GM12878 (cell line): ENCODE measurements around the gene GMDS. TPM values are rescaled to one million over a fixed set of nuclear protein-coding genes. Genes with fewer than 3 reads are reported as not detected.
A peak's percentile ranks its signal among the peaks of the same experiment; 100 is the strongest.

Experiments
- ATAC-seq: fragments of 200-7000 bp; cut with Tn5 transposase; 3 replicates; pipeline ENCODE4 v1.9.1; 2020; ENCODE audit warnings: mild to moderate bottlenecking, moderate library complexity
- BruUV-seq: library from RNA; stranded (reverse); fragments of 400-500 nt; replicated peaks from 2 replicates; lab custom pipeline; 2021; lab: Mats Ljungman, UMichigan
- CTCF ChIA-PET: fragments of 300-600 bp; sonication (Branson Sonifier 250); formaldehyde crosslinking; extraction: SDS; loops from one replicate; lab custom pipeline; 2021; ENCODE audit warnings: inconsistent platforms; lab: Yijun Ruan, JAX
- POLR2A ChIA-PET: fragments of 350-600 bp; formaldehyde crosslinking; extraction: SDS; loops from one replicate; lab custom pipeline; 2021; ENCODE audit warnings: inconsistent platforms; lab: Charles Lee
- RAD21 ChIA-PET: fragments of 300-600 bp; sonication (Branson Sonifier 250); formaldehyde crosslinking; loops from one replicate; lab custom pipeline; 2023; ENCODE audit warnings: antibody characterized with exemption; ENCODE audit not compliant: unreplicated experiment; lab: Charles Lee
- SMC1A ChIA-PET: fragments of 300-600 bp; sonication (Branson Sonifier 250); formaldehyde crosslinking; loops from one replicate; lab custom pipeline; 2023; ENCODE audit not compliant: unreplicated experiment, uncharacterized antibody; lab: Charles Lee
- DNase-seq: peaks from one replicate; pipeline ENCODE4 v3.0.0-alpha.2; 2011; ENCODE audit warnings: low read depth, low spot score
- FAIRE-seq: peaks from 3 replicates; lab custom pipeline; 2011; peaks lifted over from hg19 to GRCh38; lab: Jason Lieb, UNC
- H2AFZ ChIP-seq: 2 replicates; pipeline ENCODE4 v1.6.0; 2011; ENCODE audit warnings: low read depth, low read length, control low read depth; ENCODE audit not compliant: control insufficient read depth
- H3K27ac ChIP-seq: 2 replicates; pipeline ENCODE4 v1.5.1; 2011; ENCODE audit warnings: control low read depth; ENCODE audit not compliant: control insufficient read depth, insufficient read depth
- H3K27me3 ChIP-seq, 2 experiments: replicated peaks in 1 of 2; 2 replicates each; pipeline versions ENCODE4 v1.6.0 to v1.6.1; 2011; ENCODE audit warnings: low read length in 1 of 2; ENCODE audit not compliant: control insufficient read depth in 2 of 2, insufficient read depth in 2 of 2
- H3K36me3 ChIP-seq, 2 experiments: 2 replicates each; pipeline ENCODE4 v1.5.1; 2011; ENCODE audit warnings: low read length in 1 of 2; ENCODE audit not compliant: control insufficient read depth in 2 of 2, insufficient read depth in 2 of 2
- H3K4me1 ChIP-seq: 2 replicates; pipeline ENCODE4 v1.6.1; 2011; ENCODE audit warnings: mild to moderate bottlenecking, low read length, moderate library complexity, mixed read lengths; ENCODE audit not compliant: control insufficient read depth, insufficient read depth
- H3K4me2 ChIP-seq: 2 replicates; pipeline ENCODE4 v1.6.0; 2011; ENCODE audit warnings: control low read depth; ENCODE audit not compliant: control insufficient read depth, insufficient read depth
- H3K4me3 ChIP-seq: fragments of 200-600 bp; sonication (generic); 2 replicates; pipeline ENCODE4 v1.5.1; 2016
- H3K79me2 ChIP-seq: 2 replicates; pipeline ENCODE4 v1.6.0; 2011; ENCODE audit warnings: low read length; ENCODE audit not compliant: control insufficient read depth, insufficient read depth
- H3K9ac ChIP-seq: 2 replicates; pipeline ENCODE4 v1.8.0; 2011; ENCODE audit warnings: low read length, control low read depth, mixed read lengths; ENCODE audit not compliant: control insufficient read depth, insufficient read depth
- H3K9me3 ChIP-seq: replicated peaks from 3 replicates; pipeline ENCODE4 v1.5.1; 2011; ENCODE audit warnings: mild to moderate bottlenecking, low read length; ENCODE audit not compliant: control insufficient read depth, insufficient read depth
- H4K20me1 ChIP-seq: 2 replicates; pipeline ENCODE4 v1.6.0; 2011; ENCODE audit not compliant: control insufficient read depth, insufficient read depth
- CHD1 ChIP-seq: IDR thresholded peaks from 2 replicates; pipeline ENCODE4 v1.6.1; 2012; ENCODE audit warnings: low read depth, low read length, improper control_type of control experiment
- EZH2 ChIP-seq: IDR thresholded peaks from 2 replicates; pipeline ENCODE4 v1.6.1; 2012; ENCODE audit warnings: low read depth, mild to moderate bottlenecking, control low read depth, inconsistent platforms, low read length, borderline replicate concordance; ENCODE audit not compliant: control insufficient read depth
- KLF5 ChIP-seq: fragments of 450-650 bp; IDR thresholded peaks from 2 replicates; pipeline ENCODE4 v1.6.1; 2014; ENCODE audit warnings: mild to moderate bottlenecking; ENCODE audit not compliant: partially characterized antibody
- NFXL1 ChIP-seq: fragments of 450-650 bp; IDR thresholded peaks from 2 replicates; pipeline ENCODE4 v1.6.1; 2017; ENCODE audit warnings: antibody characterized with exemption, mild to moderate bottlenecking, borderline replicate concordance
- SREBF1 ChIP-seq: IDR thresholded peaks from 2 replicates; pipeline ENCODE4 v1.6.1; 2012; ENCODE audit warnings: mild to moderate bottlenecking, low read length
- SREBF2 ChIP-seq: IDR thresholded peaks from 2 replicates; pipeline ENCODE4 v1.6.1; 2012; ENCODE audit warnings: mild to moderate bottlenecking, low read length
- ZNF274 ChIP-seq: IDR thresholded peaks from one replicate; pipeline ENCODE4 v1.8.0; 2011; ENCODE audit not compliant: insufficient read length, insufficient read depth
- WGBS: methylation state at CpG from one replicate; pipeline ENCODE4 v1.1.6; 2016; ENCODE audit warnings: low lambda C conversion rate; ENCODE audit not compliant: insufficient replicate concordance, insufficient coverage; ENCODE audit errors: missing lambda C conversion rate; 5-methylcytosine and 5-hydroxymethylcytosine counted together
- in situ Hi-C: fragments of 300-500 bp; cut with MboI; formaldehyde crosslinking; loops from 9 replicates; pipeline ENCODE4 v1.14.3; 2018; ENCODE audit warnings: mixed read lengths
- intact Hi-C: fragments of 100-400 bp; cut with micrococcal nuclease; formaldehyde crosslinking; loops from one replicate; pipeline ENCODE4 v1.14.2; 2022; ENCODE audit not compliant: unreplicated experiment
- polyA plus RNA-seq, 11 experiments: library from polyadenylated mRNA; depleted of rRNA in 4 of 11; unstranded in 6 of 11; stranded (reverse) in 5 of 11; fragments of >200 nt; fragmentation: Nextera tagmentation in 4 of 11; fragmentation: Illumina TruSeq in 1 of 11; extraction: Ambion mirVana in 4 of 11; extraction: Trizol in 1 of 11; gene quantifications; 1 replicate in 1 of 11; 2 replicates in 10 of 11; pipeline versions ENCODE4 v1.2.1 to v1.2.3, GENCODE V29; 2011 to 2016; ENCODE audit warnings: inconsistent platforms in 2 of 11, missing spikeins in 2 of 11, low read depth in 1 of 11
- total RNA-seq, 4 experiments: library from RNA; depleted of rRNA in 3 of 4; stranded (reverse); fragments of >200 nt in 3 of 4; fragmentation: Illumina TruSeq in 1 of 4; extraction: Trizol in 1 of 4; gene quantifications; 2 replicates each; pipeline versions ENCODE4 v1.2.1 to v1.2.3, GENCODE V29; 2013 to 2021
- TF ChIP-seq, protein P1 (sequence below): fragments of 450-650 bp; IDR thresholded peaks from 2 replicates; pipeline ENCODE4 v1.6.1; 2014; ENCODE audit warnings: mild to moderate bottlenecking
- TF ChIP-seq, protein P2 (sequence below): fragments of 450-650 bp; IDR thresholded peaks from 2 replicates; pipeline ENCODE4 v1.6.1; 2017; ENCODE audit warnings: mild to moderate bottlenecking, low read depth, inconsistent platforms; ENCODE audit not compliant: poor library complexity, severe bottlenecking

The GMDS gene
- total and polyA plus RNA-seq, 10 of the 15 experiments (the other 5 are each of a cell fraction or from before 2014, with no cell fraction given): 0.61 to 53.8 (median 29.3) TPM

DNA sequence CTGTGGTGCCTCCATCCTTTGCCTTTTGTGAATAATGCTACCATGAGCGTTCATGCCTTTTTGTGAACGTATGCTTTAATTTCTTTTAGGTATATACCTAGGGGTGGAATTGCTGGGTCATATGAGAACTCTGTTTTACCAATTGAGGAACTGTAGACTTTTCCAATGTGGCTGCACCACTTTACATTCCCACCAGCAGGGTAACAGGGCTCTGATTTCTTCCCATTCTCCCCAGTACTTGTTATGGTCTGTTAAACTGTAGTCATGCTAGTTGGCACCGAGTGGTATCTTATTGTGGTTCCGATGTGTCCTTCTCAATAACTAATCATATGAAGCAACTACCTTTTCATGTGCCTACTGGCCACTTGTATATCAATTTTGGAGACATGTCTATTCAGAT is 312.1 kb downstream of the GMDS start:
- RAD21 ChIA-PET: no interaction called here

More for the DNA sequence above, 312.1 kb downstream of the GMDS start:
- no peak for TF ChIP-seq NFXL1
- no peak for TF ChIP-seq EZH2
- TF ChIP-seq, protein P1, sequence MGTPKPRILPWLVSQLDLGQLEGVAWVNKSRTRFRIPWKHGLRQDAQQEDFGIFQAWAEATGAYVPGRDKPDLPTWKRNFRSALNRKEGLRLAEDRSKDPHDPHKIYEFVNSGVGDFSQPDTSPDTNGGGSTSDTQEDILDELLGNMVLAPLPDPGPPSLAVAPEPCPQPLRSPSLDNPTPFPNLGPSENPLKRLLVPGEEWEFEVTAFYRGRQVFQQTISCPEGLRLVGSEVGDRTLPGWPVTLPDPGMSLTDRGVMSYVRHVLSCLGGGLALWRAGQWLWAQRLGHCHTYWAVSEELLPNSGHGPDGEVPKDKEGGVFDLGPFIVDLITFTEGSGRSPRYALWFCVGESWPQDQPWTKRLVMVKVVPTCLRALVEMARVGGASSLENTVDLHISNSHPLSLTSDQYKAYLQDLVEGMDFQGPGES: no peak
- TF ChIP-seq SREBF1: no peak
- TF ChIP-seq CHD1: no peak
- TF ChIP-seq, protein P2, sequence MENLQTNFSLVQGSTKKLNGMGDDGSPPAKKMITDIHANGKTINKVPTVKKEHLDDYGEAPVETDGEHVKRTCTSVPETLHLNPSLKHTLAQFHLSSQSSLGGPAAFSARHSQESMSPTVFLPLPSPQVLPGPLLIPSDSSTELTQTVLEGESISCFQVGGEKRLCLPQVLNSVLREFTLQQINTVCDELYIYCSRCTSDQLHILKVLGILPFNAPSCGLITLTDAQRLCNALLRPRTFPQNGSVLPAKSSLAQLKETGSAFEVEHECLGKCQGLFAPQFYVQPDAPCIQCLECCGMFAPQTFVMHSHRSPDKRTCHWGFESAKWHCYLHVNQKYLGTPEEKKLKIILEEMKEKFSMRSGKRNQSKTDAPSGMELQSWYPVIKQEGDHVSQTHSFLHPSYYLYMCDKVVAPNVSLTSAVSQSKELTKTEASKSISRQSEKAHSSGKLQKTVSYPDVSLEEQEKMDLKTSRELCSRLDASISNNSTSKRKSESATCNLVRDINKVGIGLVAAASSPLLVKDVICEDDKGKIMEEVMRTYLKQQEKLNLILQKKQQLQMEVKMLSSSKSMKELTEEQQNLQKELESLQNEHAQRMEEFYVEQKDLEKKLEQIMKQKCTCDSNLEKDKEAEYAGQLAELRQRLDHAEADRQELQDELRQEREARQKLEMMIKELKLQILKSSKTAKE: no peak
- no peak for TF ChIP-seq KLF5
- no peak for TF ChIP-seq ZNF274
- TF ChIP-seq SREBF2: no peak
- ChIA-PET SMC1A (interaction anchor here (1.2 kb wide), 1 partner anchor 40 kb away, joined by 3 read pairs; no protein-coding TSS in a partner anchor), POLR2A (no interaction called here), CTCF (no interaction called here)
- no peaks in the 10 kb centered on the region for H3K36me3 ChIP-seq
- no peaks in the 10 kb centered on the region for H3K4me1 ChIP-seq
- no peaks in the 10 kb centered on the region for H3K27me3 ChIP-seq
- BruUV-seq: no TSS peak
- intact Hi-C loops (no loop called here), in situ Hi-C loops (no loop called here)
- no peaks in the 10 kb centered on the region for H4K20me1 ChIP-seq
- DNase-seq: no peak
- no peak overlapping the region for H3K4me2 ChIP-seq
- no peaks in the 10 kb centered on the region; the same call in 1 of the 3 replicates for H3K9me3 ChIP-seq
- H3K9ac ChIP-seq: no peak overlapping the region
- no peak overlapping the region for H2AFZ ChIP-seq
- no peak overlapping the region for H3K27ac ChIP-seq
- no peak overlapping the region for H3K4me3 ChIP-seq
- 97% methylated on average over 4 of the region's 4 CpGs for WGBS
- ATAC-seq: no peak
- FAIRE-seq: peak; percentile 7
- H3K79me2 ChIP-seq: no peaks in the 10 kb centered on the region
